CD14-positive monocyte (primary cell): Measurements from ENCODE around the gene PTCD3. TPM values are rescaled to one million over a fixed set of nuclear protein-coding genes. Genes with fewer than 3 reads are reported as not detected.

Experiments
- DNase-seq, 3 donors: peaks; one replicate each; pipeline ENCODE4 v3.0.0-alpha.2; 2011 to 2022
- H2AFZ ChIP-seq: 2 replicates; pipeline ENCODE4 v1.6.0; 2012; ENCODE audit warnings: mild to moderate bottlenecking, low read depth, low read length, inconsistent platforms; ENCODE audit not compliant: insufficient read depth, poor library complexity, severe bottlenecking
- H3K27ac ChIP-seq, 2 donors: 1 replicate in 1 of 2; 2 replicates in 1 of 2; pipeline ENCODE4 v1.5.1; 2012 to 2013; ENCODE audit warnings: low read length in 2 of 2, control low read depth in 1 of 2, inconsistent platforms in 1 of 2, low read depth in 1 of 2, mild to moderate bottlenecking in 1 of 2
- H3K27me3 ChIP-seq, 2 donors: one replicate each; pipeline versions ENCODE4 v1.6.0 to v1.6.1; 2011 to 2013; ENCODE audit warnings: low read length in 2 of 2; ENCODE audit not compliant: control insufficient read depth in 2 of 2, insufficient read depth in 2 of 2
- H3K36me3 ChIP-seq, 2 donors: replicated peaks in 1 of 2; 1 replicate in 1 of 2; 2 replicates in 1 of 2; pipeline versions ENCODE4 v1.5.1 to v1.6.1; 2012 to 2013; ENCODE audit warnings: low read length in 2 of 2, control low read depth in 1 of 2, inconsistent platforms in 1 of 2, mild to moderate bottlenecking in 1 of 2; ENCODE audit not compliant: insufficient read depth in 2 of 2, control insufficient read depth in 1 of 2
- H3K4me1 ChIP-seq, 2 donors: 1 replicate in 1 of 2; 2 replicates in 1 of 2; pipeline versions ENCODE4 v1.5.1 to v1.6.1; 2012 to 2013; ENCODE audit warnings: low read length in 2 of 2, control low read depth in 1 of 2, inconsistent platforms in 1 of 2, mild to moderate bottlenecking in 1 of 2, moderate library complexity in 1 of 2; ENCODE audit not compliant: insufficient read depth in 2 of 2, control insufficient read depth in 1 of 2
- H3K4me2 ChIP-seq: replicated peaks from 2 replicates; pipeline ENCODE3; 2012; ENCODE audit warnings: low read length, moderate library complexity, mild to moderate bottlenecking; ENCODE audit not compliant: poor library complexity, severe bottlenecking; ENCODE audit errors: extremely low read depth
- H3K4me3 ChIP-seq, 3 experiments: fragments of 200-600 bp in 1 of 3; sonication (generic) in 1 of 3; replicated peaks in 1 of 3; 1 replicate in 2 of 3; 2 replicates in 1 of 3; pipeline ENCODE4 v1.5.1; 2011 to 2013; ENCODE audit warnings: low read length in 3 of 3, mild to moderate bottlenecking in 3 of 3, control low read depth in 2 of 3, low read depth in 2 of 3, inconsistent platforms in 1 of 3, moderate library complexity in 1 of 3
- H3K79me2 ChIP-seq: 2 replicates; pipeline ENCODE4 v1.6.0; 2012; ENCODE audit warnings: mild to moderate bottlenecking, control low read depth, inconsistent platforms, low read length, moderate library complexity; ENCODE audit not compliant: insufficient read depth
- H3K9ac ChIP-seq: 2 replicates; pipeline ENCODE4 v1.6.0; 2017; ENCODE audit warnings: low read length, mild to moderate bottlenecking; ENCODE audit not compliant: insufficient read depth, poor library complexity, severe bottlenecking
- H3K9me3 ChIP-seq, 2 donors: replicated peaks in 1 of 2; 1 replicate in 1 of 2; 2 replicates in 1 of 2; pipeline versions ENCODE4 v1.5.1 to v1.6.1; 2012 to 2013; ENCODE audit warnings: low read length in 2 of 2, control low read depth in 1 of 2; ENCODE audit not compliant: control insufficient read depth in 1 of 2, insufficient read depth in 1 of 2
- H4K20me1 ChIP-seq: 2 replicates; pipeline ENCODE4 v1.6.0; 2012; ENCODE audit warnings: mild to moderate bottlenecking, low read length, control low read depth, moderate library complexity; ENCODE audit not compliant: insufficient read depth
- H3K27ac Mint-ChIP-seq, 7 donors: one replicate each; pipeline ENCODE4 v1.8.0; 2020; ENCODE audit warnings: mild to moderate bottlenecking in 7 of 7, mixed read lengths in 7 of 7, moderate library complexity in 6 of 7, inconsistent platforms in 2 of 7
- H3K27me3 Mint-ChIP-seq, 3 donors: one replicate each; pipeline ENCODE4 v1.8.0; 2021 to 2022; ENCODE audit warnings: low read depth in 3 of 3, mild to moderate bottlenecking in 3 of 3, mixed read lengths in 3 of 3, moderate library complexity in 3 of 3, inconsistent platforms in 1 of 3
- H3K36me3 Mint-ChIP-seq, 2 donors: one replicate each; pipeline ENCODE4 v1.8.0; 2020; ENCODE audit warnings: mixed read lengths in 2 of 2, inconsistent platforms in 1 of 2, mild to moderate bottlenecking in 1 of 2
- H3K4me1 Mint-ChIP-seq: one replicate; pipeline ENCODE4 v1.8.0; 2020; ENCODE audit warnings: mild to moderate bottlenecking, mixed read lengths
- H3K4me3 Mint-ChIP-seq, 2 donors: one replicate each; pipeline ENCODE4 v1.8.0; 2020; ENCODE audit warnings: mild to moderate bottlenecking in 2 of 2, mixed read lengths in 2 of 2, moderate library complexity in 1 of 2
- H3K9me3 Mint-ChIP-seq, 7 donors: one replicate each; pipeline ENCODE4 v1.8.0; 2020 to 2022; ENCODE audit warnings: mixed read lengths in 7 of 7, mild to moderate bottlenecking in 6 of 7, moderate library complexity in 6 of 7, inconsistent platforms in 2 of 7
- CTCF ChIP-seq: fragments of 200-600 bp; IDR thresholded peaks from one replicate; pipeline ENCODE4 v1.8.0; 2022; ENCODE audit warnings: antibody characterized with exemption, mild to moderate bottlenecking
- WGBS: methylation state at CpG from one replicate; pipeline ENCODE4 v1.1.5; 2013; ENCODE audit warnings: missing lambda C conversion rate; ENCODE audit not compliant: insufficient coverage; 5-methylcytosine and 5-hydroxymethylcytosine counted together
- intact Hi-C, 2 donors: fragments of 100-400 bp; cut with micrococcal nuclease; formaldehyde crosslinking; loops; one replicate each; pipeline versions ENCODE4 v1.15.0 to v1.15.1; 2023
- polyA plus RNA-seq, 3 donors: library from polyadenylated mRNA; depleted of rRNA in 1 of 3; unstranded in 2 of 3; stranded (reverse) in 1 of 3; fragments of 300-500 nt in 2 of 3; fragments of >200 nt in 1 of 3; fragmentation: Illumina TruSeq in 2 of 3; gene quantifications; 1 replicate in 2 of 3; 2 replicates in 1 of 3; pipeline ENCODE4 v1.2.3, GENCODE V29; 2012 to 2021

PTCD3 gene
- polyA plus RNA-seq, 3 donors: 14.0 to 60.5 (median 17.8) TPM

- TF ChIP-seq CTCF: no peak
- peaks cover 22% of the 10 kb centered on the region for H3K4me1 Mint-ChIP-seq
- Histone ChIP-seq H3K4me1 (peaks cover 9 to 11% of the 10 kb centered on the region in 2 donors), H3K79me2 (no peaks in the 10 kb centered on the region), H3K4me2 (no peak overlapping the region), H3K36me3 (peaks cover 62 to 82% of the 10 kb centered on the region in 2 donors), H4K20me1 (no peaks in the 10 kb centered on the region), H3K4me3 (no peak overlapping the region), H3K27me3 (no peaks in the 10 kb centered on the region), H3K9me3 (no peaks in the 10 kb centered on the region), H2AFZ (no peak overlapping the region), H3K27ac (no peak overlapping the region), H3K9ac (no peak overlapping the region)
- no peak overlapping the region for H3K27ac Mint-ChIP-seq
- intact Hi-C loops: no loop called here
- 97% methylated on average over 15 of the region's 16 CpGs for WGBS
- peaks cover 0 to 3% (median 0%) of the 10 kb centered on the region in 7 donors for H3K9me3 Mint-ChIP-seq
- peaks cover 0 to 6% (median 2%) of the 10 kb centered on the region in 3 donors for H3K27me3 Mint-ChIP-seq
- peaks cover 67 to 73% of the 10 kb centered on the region in 2 donors for H3K36me3 Mint-ChIP-seq
- DNase-seq: no peak
- no peak overlapping the region for H3K4me3 Mint-ChIP-seq
These were observed 36.2 kb upstream of the PTCD3 start for GRCh38 chr2:86069783-86070339.

GRCh38 chr2:86070868-86071267 is 35.2 kb upstream of the PTCD3 start:
- no peak overlapping the region for H3K4me3 ChIP-seq
- Mint-ChIP-seq H3K4me3 (no peak overlapping the region), H3K9me3 (peaks cover 0 to 3% (median 0%) of the 10 kb centered on the region in 7 donors), H3K4me1 (peaks cover 22% of the 10 kb centered on the region), H3K36me3 (peaks cover 65 to 70% of the 10 kb centered on the region in 2 donors), H3K27ac (peak overlapping the region in 1 of 7 donors; percentile 32), H3K27me3 (peaks cover 0 to 6% (median 2%) of the 10 kb centered on the region in 3 donors)
- no peak overlapping the region for H2AFZ ChIP-seq
- no peaks in the 10 kb centered on the region for H3K9me3 ChIP-seq
- no peak for DNase-seq
- H3K4me1 ChIP-seq: peaks cover 9 to 11% of the 10 kb centered on the region in 2 donors
- no peaks in the 10 kb centered on the region for H3K27me3 ChIP-seq
- no peak overlapping the region for H3K4me2 ChIP-seq
- peaks cover 52 to 75% of the 10 kb centered on the region in 2 donors for H3K36me3 ChIP-seq
- TF ChIP-seq CTCF: no peak
- no peaks in the 10 kb centered on the region for H4K20me1 ChIP-seq
- no peaks in the 10 kb centered on the region for H3K79me2 ChIP-seq
- no peak overlapping the region for H3K27ac ChIP-seq
- intact Hi-C loops: no loop called here
- no CpG with 5 or more reads among the region's 2 CpGs for WGBS
- H3K9ac ChIP-seq: no peak overlapping the region
